Endothelial cell (in vitro differentiated cells): ENCODE results near the gene FBRSL1. TPM values are rescaled to one million over a fixed set of nuclear protein-coding genes. Genes with fewer than 3 reads are reported as not detected.
A peak's percentile ranks its signal among the peaks of the same experiment; 100 is the strongest.

Experiments
- DNase-seq: peaks from one replicate; pipeline ENCODE4 v3.0.0; 2021; ENCODE audit warnings: low spot score
- H3K27ac Mint-ChIP-seq: one replicate; pipeline ENCODE4 v1.8.0; 2021; ENCODE audit warnings: mixed read lengths, inconsistent platforms; ENCODE audit not compliant: unreplicated experiment
- H3K27me3 Mint-ChIP-seq: one replicate; pipeline ENCODE4 v1.8.0; 2021; ENCODE audit warnings: mild to moderate bottlenecking, moderate library complexity, mixed read lengths, inconsistent platforms; ENCODE audit not compliant: unreplicated experiment
- H3K36me3 Mint-ChIP-seq: one replicate; pipeline ENCODE4 v1.8.0; 2021; ENCODE audit warnings: mild to moderate bottlenecking, low read depth, mixed read lengths, inconsistent platforms; ENCODE audit not compliant: unreplicated experiment
- H3K4me1 Mint-ChIP-seq: one replicate; pipeline ENCODE4 v1.8.0; 2021; ENCODE audit warnings: mild to moderate bottlenecking, mixed read lengths, inconsistent platforms; ENCODE audit not compliant: unreplicated experiment
- H3K4me3 Mint-ChIP-seq: one replicate; pipeline ENCODE4 v1.8.0; 2021; ENCODE audit warnings: mild to moderate bottlenecking, mixed read lengths, inconsistent platforms; ENCODE audit not compliant: unreplicated experiment
- H3K9me3 Mint-ChIP-seq: one replicate; pipeline ENCODE4 v1.8.0; 2021; ENCODE audit warnings: mixed read lengths, inconsistent platforms; ENCODE audit not compliant: unreplicated experiment
- CTCF ChIP-seq: fragments of 200-600 bp; sonication (generic); IDR thresholded peaks from one replicate; pipeline ENCODE4 v1.5.0; 2021; ENCODE audit warnings: antibody characterized with exemption; ENCODE audit not compliant: unreplicated experiment
- total RNA-seq: library from RNA; stranded (reverse); fragmentation: NEBNext Ultra II Directional; extraction: Animal tissue kit (Norgen Biotek cat#: 25700); gene quantifications from one replicate; pipeline ENCODE4 v1.2.1, GENCODE V29; 2021; ENCODE audit not compliant: unreplicated experiment

Gene FBRSL1
- total RNA-seq, 1 donor from 2014 or later = 38.4 TPM

GRCh38 chr12:132451172-132451835, 38.6 kb upstream of the FBRSL1 start:
- no peak for DNase-seq
- Mint-ChIP-seq H3K27ac (no peak overlapping the region), H3K36me3 (peaks cover 10% of the 10 kb centered on the region), H3K4me3 (no peak overlapping the region), H3K4me1 (peaks cover under 1% of the 10 kb centered on the region), H3K9me3 (no peaks in the 10 kb centered on the region), H3K27me3 (peaks cover 12% of the 10 kb centered on the region)
- TF ChIP-seq CTCF = no peak

GRCh38 chr12:132451836-132452195, 38.1 kb upstream of the FBRSL1 start:
- no peak for TF ChIP-seq CTCF
- Mint-ChIP-seq H3K27me3 (peaks cover 12% of the 10 kb centered on the region), H3K27ac (no peak overlapping the region), H3K4me1 (no peaks in the 10 kb centered on the region), H3K9me3 (no peaks in the 10 kb centered on the region), H3K4me3 (no peak overlapping the region), H3K36me3 (peaks cover 10% of the 10 kb centered on the region)
- DNase-seq = no peak

GRCh38 chr12:132452596-132453350, 37.2 kb upstream of the FBRSL1 start:
- Mint-ChIP-seq H3K4me1 (no peaks in the 10 kb centered on the region), H3K36me3 (peaks cover 10% of the 10 kb centered on the region), H3K4me3 (peak overlapping the region; percentile 49), H3K9me3 (no peaks in the 10 kb centered on the region), H3K27ac (no peak overlapping the region), H3K27me3 (peaks cover 12% of the 10 kb centered on the region)
- TF ChIP-seq CTCF = no peak
- no peak for DNase-seq

- no peak for TF ChIP-seq CTCF
- Mint-ChIP-seq H3K4me3 (no peak overlapping the region), H3K4me1 (no peaks in the 10 kb centered on the region), H3K36me3 (peaks cover 10% of the 10 kb centered on the region), H3K27ac (no peak overlapping the region), H3K27me3 (peaks cover 11% of the 10 kb centered on the region), H3K9me3 (no peaks in the 10 kb centered on the region)
- no peak for DNase-seq
Measured at GRCh38 chr12:132453361-132454192, 36.4 kb upstream of the FBRSL1 start.
